ENCODE data around the gene MPRIP.

DNA sequence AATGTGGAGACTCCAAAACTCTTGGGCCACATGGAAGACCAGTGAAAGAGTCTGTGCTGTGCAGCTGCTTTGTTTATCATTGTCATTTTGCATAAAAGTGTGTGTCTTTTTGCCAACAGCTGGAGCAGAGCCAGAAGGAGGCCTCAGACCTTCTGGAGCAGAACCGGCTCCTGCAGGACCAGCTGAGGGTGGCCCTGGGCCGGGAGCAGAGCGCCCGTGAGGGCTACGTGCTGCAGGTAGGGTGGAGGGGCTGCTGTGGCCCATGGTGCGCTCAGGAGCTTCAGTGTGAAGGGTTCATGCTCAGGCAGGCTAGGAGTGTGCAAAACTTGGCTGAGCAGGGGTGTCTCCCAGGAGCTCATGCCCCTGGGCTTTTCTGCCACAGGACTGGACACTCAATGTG, 118.9 kb downstream of the MPRIP start:
- TF ChIP-seq, protein P1, sequence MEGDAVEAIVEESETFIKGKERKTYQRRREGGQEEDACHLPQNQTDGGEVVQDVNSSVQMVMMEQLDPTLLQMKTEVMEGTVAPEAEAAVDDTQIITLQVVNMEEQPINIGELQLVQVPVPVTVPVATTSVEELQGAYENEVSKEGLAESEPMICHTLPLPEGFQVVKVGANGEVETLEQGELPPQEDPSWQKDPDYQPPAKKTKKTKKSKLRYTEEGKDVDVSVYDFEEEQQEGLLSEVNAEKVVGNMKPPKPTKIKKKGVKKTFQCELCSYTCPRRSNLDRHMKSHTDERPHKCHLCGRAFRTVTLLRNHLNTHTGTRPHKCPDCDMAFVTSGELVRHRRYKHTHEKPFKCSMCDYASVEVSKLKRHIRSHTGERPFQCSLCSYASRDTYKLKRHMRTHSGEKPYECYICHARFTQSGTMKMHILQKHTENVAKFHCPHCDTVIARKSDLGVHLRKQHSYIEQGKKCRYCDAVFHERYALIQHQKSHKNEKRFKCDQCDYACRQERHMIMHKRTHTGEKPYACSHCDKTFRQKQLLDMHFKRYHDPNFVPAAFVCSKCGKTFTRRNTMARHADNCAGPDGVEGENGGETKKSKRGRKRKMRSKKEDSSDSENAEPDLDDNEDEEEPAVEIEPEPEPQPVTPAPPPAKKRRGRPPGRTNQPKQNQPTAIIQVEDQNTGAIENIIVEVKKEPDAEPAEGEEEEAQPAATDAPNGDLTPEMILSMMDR (CRISPR knock-in tag; IDR thresholded peaks at IDR 0.05), result no peak
- TF ChIP-seq ZNF570 (CRISPR knock-in tag; IDR thresholded peaks at IDR 0.05; ENCODE audit: borderline replicate concordance) (no peak), ZNF232 (CRISPR knock-in tag; IDR thresholded peaks at IDR 0.05; ENCODE audit: borderline replicate concordance) (no peak), AGO2 (optimal IDR thresholded peaks at IDR 0.05; ENCODE audit: low read depth, low read length) (no peak), HCFC1 (IDR thresholded peaks at IDR 0.05; ENCODE audit: low read depth, low read length) (no peak), DNMT3B (CRISPR knock-in tag; conservative IDR thresholded peaks at IDR 0.05) (no peak), CBX2 (IDR thresholded peaks at IDR 0.05; ENCODE audit: low read depth, low read length) (no peak), CBX2 (CRISPR knock-in tag; IDR thresholded peaks at IDR 0.05; ENCODE audit: low read depth) (no peak), TCF7L2 (IDR thresholded peaks at IDR 0.05; ENCODE audit: low read depth, low read length) (no peak), DNMT1 (CRISPR knock-in tag; IDR thresholded peaks at IDR 0.05) (no peak), ARHGAP35 (CRISPR knock-in tag; IDR thresholded peaks at IDR 0.05; ENCODE audit: borderline replicate concordance) (no peak), KDM5A (IDR thresholded peaks at IDR 0.05; ENCODE audit: borderline replicate concordance, low read length) (no peak)
